DOHH2 (cell line): ENCODE results near the gene TMEM131.

Experiments used
- CTCF ChIP-seq: fragments of 200-600 bp; sonication (generic); IDR thresholded peaks from one replicate; pipeline ENCODE4 v1.5.1; 2014; ENCODE audit warnings: antibody characterized with exemption, mild to moderate bottlenecking, low read depth, low read length; ENCODE audit not compliant: poor library complexity, severe bottlenecking
- EZH2phosphoT487 ChIP-seq: fragments of 200-600 bp; sonication (generic); IDR thresholded peaks from 2 replicates; pipeline ENCODE4 v1.6.1; 2017; ENCODE audit warnings: borderline replicate concordance, mild to moderate bottlenecking, antibody characterized with exemption, low read length, moderate library complexity, mixed read lengths

- TF ChIP-seq EZH2phosphoT487 (no peak), CTCF (no peak)
These were observed 75.9 kb downstream of the TMEM131 start for GRCh38 chr2:97919858-97920257.
